Measurements from ENCODE around the gene TMEM271.

The TMEM271 gene, protein sequence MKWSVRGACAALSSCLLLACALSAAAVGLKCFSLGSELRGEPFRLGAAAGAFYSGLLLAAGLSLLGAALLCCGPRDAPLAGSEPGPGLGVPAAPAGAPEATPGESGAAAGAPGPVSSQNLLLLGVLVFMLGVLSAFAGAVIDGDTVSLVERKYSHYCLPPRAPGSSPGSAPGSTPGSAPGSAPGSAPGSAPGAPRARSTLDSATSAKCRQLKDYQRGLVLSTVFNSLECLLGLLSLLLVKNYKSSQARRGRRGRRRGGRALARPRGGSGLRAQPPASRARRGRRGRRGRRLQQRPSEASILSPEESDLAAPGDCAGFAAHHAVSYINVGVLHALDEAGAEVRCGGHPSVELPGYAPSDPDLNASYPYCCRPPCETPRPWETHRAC

DNA sequence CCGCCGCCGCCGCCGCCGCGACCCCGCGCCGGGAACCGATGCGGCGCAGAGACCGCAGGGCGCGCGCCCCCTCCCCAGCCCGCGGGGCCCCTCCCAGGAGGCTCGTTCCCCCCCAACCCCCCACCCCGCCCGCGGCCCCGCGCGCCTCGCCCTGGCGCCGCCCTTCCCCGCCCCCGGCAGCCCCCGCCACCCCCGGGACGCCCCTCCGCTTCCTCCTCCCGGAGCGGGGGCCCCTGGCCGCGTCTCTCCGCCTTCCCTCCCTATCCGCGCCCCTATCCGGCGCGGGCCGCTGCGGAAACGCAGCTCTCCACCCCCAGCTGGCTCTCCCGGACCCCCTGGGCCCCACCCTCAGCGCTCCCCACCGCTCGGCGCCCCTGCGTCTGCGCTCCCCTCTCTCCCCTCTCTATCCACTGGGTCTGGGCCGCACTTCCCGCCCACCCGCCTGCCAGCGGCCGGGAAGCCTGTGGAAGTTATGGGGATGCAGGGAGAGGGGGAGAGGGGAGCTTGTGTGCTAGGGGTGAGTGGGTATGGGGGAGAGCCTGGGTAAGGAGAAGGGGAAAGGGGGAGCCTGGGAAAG, at the start of gene TMEM271:
Gene TMEM271, minus strand, starts transcription at position 51 of the 577 bp plus-strand sequence. CDS start 233 bp downstream, outside the sequence.
- DNase-seq: peak in 1 of 56 donors; percentile 47

DNA sequence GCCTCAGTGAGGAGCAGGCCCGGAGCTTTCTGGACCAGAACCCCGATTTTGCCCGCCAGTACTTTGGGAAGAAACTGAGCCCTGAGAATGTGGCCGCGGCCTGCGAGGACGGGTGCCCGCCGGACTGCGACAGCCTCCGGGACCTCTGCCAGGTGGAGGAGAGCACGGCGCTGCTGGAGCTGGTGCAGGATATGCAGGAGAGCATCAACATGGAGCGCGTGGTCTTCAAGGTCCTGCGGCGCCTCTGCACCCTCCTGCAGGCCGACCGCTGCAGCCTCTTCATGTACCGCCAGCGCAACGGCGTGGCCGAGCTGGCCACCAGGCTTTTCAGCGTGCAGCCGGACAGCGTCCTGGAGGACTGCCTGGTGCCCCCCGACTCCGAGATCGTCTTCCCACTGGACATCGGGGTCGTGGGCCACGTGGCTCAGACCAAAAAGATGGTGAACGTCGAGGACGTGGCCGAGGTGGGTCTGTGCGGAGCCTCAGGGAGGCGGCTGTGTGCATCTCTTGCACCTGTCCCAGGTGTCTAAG, 49.6 kb upstream of the TMEM271 start:
- DNase-seq: no peak

DNA sequence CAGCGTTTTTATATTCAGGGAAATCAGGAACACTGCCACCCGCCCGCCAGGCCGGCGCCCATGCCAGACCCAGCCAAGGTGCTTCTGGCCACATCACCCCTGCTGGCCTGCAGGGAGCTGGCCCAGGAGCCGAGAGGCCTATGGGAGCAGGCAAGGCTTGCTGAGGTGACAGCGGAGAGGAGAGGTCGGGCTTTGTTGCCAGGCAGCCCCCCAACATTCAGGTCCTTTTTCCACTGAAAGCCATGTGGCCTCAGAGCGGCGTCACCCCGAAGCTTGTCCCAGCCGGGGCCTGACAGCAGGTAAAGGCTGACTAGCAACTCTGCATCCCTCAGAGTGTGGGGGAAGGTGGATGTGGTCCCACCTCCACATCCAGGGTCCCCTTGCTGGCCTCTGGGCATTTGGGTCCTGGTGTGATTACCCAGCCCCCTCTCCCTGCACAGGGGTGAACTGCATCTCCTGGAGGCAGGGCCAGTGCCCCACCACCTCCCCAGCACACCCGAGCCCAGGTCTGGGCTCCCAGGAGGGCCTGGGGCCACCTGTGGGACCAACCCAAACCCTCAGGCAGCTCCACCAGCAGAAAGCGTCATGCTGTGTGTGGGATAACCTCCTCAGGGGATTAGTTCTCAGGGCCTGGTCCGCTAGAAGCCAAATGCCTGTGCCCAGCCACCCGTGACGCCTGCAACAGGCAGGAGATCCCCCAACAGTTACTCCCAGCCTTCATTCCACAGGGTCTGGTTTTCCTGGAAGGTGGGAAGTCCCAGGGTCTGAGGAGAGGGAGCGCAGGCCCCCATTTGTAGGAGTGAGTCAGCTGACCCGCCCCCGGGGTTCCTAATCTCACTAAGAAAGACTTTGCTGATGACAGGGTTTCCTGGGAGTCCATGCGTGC, 48.9 kb upstream of the TMEM271 start, which contains the start of gene PDE6B:
Gene PDE6B, plus strand, starts transcription at position 869 of the 886 bp plus-strand sequence. CDS start 54 bp downstream, outside the sequence.
- no peak for DNase-seq

DNA sequence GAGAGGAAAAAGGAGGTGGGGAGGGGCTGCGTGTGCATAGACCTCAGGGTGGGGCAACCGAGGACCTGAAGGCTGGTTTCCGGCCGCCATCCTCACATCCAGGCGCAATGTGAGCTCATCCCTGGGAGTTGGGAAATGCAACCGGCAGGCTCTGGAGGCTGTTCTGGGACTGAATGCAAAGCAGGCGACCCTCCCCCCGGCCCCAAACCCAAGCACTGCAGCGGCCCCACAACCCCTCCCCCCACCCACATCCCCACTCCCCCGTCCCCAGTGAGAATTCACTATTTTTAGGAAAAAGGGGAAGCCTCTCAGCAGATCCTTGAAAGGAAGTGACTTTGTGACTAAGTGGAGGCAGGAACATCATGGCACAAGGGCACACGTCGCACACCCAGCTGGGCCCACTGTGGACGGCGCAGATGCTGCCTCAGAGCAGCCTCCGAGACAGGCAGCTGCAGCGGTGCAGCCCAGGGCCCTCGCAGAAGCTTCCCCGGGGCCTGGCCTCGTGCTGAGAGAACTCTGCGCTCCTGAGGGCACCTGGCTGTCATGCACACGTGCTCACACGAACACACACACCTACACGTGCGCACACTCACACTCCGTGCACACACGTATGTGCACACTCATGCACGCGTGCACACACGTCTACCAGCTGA, 47.9 kb upstream of the TMEM271 start:
- DNase-seq: peak in 1 of 56 donors; percentile 33

DNA sequence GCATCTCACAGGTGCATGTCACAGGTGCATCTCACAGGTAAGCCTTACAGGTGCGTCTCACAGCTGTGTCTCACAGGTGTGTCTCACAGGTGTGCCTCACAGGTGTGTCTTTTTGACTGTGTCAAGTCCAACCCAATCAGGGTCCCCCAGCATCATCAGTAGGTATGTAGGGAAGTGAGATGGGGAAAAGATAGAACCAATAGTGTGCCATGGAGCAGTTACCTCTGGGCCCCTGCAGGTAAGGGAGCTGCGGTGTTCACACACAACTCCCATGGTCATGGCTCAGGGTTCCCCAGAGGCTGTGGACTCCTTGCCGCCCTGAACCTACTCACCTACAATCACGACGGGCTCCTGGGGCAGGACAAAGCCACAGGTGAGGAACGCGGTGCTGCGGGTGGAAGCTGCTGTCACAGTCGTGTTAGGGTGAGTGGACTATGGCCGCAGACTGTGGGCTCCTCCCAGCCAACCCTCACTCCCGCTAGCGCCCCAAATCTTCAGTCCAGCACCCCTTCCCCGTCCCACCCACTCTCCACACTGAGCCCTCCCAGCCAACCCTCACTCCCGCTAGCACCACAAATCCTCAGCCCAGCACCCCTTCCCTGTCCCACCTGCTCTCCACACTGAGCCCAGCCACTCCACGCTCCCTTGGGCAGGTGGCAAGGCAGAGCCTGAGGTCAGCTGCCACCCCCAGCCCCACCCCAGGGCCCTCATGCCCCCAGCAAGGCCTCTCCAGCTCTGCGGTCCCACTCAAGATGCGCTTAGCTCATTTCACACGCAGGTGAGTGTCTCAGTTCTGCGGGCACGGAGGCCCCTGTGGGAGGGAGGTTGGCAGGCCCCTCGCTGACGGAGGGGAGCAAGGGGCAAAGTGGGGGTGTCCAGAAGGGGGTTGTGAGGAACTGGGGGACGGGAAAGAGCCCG, 47.2 kb upstream of the TMEM271 start:
- DNase-seq: no peak

DNA sequence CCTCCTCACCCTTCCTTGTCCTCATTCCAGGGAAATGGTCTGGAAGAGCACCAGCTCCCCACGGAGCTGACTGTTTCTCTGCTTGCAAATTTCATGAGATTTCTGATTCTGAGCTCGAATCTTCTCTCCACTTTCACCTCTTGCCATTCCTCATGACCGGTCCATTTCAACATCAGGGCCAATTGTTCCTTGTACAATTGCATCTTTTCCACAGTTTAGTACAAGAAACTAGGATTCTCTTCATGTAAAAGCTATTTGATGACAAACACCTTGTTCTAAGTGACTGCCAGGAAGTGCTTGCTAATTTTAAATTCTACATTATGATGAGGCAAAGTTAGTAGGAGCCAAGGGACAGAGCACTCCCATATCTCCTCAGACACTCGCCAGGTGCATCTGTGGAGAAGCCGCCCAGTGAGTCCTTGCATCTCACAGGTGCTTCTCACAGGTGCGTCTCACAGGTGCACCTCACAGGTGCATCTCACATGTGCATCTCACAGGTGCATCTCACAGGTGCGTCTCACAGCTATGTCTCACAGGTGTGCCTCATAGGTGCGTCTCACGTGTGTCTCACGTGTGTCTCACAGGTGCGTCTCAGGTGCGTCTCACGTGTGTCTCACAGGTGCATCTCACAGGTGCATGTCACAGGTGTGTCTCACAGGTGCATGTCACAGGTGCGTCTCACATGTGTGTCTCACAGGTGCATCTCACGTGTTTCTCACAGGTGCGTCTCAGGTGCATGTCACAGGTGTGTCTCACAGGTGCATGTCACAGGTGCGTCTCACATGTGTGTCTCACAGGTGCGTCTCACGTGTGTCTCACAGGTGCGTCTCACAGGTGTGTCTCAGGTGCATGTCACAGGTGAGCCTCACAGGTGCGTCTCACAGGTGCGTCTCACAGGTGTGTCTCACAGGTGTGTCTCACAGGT, 46.2 kb upstream of the TMEM271 start:
- DNase-seq: no peak

DNA sequence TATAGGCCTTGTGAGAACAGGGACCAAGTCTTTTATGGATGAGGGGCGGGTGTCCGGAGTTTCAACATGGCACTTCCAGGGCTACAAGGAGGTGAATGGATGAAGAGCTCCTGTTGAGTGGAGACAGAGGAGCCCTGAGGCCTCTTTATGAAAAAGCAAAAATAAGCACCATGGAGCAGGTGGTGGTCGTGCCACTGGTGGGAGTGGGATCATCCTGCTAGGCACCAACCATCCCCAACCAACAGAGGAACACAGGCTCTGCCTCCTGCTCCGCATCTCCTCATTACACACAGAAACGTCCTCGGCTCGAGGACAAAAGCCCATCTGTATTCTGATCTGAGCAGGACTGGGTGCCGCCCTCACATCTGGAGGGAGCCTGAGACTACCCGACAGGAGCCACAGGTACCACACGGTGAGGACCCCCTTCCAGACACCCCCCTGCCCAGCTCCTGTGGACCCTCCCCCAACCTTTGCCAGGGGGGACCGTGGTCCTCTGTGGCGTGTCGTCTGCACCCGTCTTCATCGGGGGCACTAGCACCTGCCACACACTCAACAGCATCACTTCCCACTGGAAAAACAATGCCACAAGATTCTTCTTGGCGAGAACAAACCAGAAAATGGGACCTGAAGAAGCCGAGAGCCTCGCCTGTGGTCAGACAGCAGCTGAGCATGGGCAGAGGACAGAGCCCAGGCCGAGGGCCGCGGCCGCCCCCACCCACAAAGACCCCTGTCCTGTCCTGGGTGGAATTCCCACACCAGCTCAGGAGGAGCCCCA, 45.4 kb upstream of the TMEM271 start:
- no peak for DNase-seq

DNA sequence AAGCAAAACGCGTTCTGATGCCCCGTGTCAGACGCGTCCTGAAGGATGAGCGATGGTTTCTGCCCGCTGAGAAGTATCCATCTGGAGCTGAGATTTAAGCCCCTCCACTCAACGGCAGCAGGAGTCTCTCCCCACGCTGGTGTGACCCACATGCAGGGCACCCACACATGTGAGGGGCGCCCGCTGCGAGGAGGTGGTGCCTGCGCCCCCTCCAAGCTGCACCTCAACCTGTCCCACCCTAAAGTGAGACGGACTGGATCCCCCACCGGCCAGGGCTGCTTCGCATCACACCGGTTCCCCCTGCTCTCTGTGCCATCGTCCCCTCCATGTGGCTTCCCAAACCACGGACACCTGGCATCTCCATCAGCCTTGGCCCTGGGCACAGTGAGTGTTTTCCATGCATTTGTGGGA, 44.8 kb upstream of the TMEM271 start:
- DNase-seq: no peak

DNA sequence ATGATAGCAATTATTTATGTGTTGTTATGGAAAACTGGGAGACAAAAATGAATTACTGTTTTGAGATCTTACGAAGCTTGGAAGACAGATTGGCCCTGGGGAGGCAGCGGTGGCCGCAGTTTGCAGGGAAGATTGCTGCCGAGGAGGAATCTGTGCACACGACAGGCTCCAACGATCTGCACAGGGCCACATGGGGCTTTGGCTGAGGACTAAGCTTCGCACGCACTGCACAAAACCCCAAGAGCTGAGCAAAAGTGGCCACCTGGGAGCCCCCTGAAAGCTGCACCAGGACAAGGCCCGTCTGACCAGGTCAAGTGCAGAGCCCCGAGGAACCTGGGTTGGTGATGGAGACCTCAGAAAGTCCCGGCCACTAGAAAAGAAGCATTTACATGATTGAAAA, 44.1 kb upstream of the TMEM271 start:
- no peak for DNase-seq

DNA sequence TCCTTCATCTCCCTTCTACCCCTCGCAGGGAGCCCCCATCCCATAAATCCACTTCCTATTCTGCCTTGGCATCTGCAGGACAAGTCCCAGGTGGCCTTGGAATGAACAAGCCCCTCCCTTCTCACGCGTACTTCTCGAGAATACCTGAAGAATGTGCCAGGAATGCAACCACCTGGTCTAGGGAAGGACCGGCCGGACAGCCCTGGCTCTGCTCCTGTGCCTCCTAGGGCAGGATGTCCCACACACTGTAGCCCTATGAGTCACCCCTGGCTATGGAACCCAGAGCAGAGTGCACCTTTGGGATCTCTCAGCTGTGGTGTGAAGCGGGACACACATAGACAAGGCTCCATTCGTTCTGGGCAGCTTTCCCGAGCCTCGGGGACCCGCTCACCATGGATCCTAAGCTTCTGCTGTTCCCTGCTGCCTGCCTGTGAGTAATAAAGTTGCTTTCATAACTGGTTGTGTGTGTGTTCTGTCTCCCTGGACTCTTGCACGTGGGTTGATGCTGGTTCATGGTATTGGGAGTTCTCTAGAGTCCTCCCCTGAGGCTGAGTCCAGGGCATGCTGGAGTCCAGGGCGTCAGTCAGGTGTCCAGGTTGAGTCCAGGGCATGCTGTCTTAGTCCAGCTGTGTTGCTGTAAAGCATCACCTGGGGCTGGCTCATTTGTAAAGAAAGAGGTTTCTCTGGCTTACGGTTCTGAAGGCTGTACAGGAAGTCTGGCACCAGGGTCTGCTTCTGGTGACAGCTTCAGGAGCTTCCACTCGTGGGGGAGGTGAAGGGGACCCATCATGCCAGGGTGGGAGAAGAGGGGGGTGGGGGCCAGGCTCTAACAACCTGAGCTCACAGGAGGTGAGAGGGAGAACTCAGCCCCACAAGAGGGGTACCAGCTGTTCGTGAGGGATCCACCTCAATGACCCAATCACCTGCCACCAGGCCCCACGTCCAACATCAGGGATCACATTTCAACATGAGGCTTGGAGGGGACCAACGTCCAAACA, 41.8 kb upstream of the TMEM271 start:
- DNase-seq: no peak

DNA sequence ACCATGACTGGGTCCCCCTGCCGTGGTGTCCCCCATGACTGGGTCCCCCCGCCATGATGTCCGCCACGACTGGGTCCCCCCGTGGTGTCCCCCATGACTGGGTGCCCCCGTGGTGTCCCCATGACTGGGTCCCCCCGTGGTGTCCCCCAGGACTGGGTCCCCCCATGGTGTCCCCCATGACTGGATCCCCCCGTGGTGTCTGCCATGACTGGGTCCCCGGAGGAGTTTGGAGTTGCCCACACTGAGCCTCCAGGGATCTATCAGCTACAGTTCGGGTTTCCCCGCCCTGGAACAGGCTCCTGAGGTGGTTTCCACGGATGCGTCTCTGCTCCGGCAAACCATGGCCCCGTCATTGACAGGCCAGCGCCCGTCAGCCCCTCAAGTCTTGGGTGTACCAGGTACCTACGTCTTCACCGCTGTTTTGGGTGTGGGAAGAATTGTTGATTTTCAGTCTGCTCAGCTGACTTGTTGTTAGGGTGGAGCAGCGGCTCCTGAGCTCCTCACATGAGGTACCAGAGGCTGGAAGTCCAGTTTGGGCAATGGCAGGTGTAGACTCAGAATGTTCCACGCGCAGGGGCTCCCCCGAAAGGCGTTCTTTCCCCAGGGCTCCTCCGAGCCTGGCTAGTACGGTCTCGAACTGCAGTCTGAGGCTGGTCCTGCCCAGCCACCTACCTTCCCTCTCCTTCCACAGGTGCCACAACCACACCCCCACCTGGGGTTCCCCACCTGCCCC, 41.0 kb upstream of the TMEM271 start:
- DNase-seq: no peak

DNA sequence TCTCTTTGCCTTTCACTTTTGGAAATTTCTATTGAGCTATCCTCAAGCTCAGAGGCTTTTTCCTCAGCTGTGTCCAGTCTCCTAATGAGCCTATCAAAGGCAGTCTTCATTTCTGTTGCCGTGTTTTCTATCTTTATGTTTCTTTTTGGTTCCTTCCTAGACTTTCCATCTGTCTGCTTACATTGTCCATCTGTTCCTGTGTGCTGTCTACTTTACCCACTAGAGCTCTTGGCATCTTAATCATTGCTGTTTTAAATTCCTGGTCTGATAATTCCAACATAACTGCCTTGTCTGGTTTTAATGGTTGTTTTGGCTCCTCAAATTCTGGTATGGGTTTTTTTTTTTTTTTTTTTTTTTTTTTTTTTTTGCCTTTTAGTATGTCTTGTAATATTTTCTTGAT, 40.0 kb upstream of the TMEM271 start:
- no peak for DNase-seq

DNA sequence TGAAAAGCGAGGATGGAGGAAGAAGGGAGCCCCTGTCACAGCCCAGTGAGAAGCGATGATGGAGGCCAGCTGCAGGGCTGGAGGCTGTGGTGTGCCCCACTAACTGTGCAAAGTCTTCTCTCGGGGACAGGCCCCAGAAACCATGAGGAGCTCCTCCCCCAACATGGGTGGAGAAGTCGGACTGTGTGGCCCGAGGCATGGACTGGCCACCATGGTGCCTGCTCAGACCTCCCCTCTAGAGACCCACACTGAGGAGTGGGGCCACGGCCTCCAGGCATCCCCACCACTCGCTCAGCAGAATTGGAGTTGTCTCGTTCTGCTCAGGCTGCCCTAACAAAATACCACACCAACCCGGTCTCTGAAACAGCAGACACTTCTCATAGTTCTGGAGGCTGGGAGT, 37.0 kb upstream of the TMEM271 start:
- no peak for DNase-seq

DNA sequence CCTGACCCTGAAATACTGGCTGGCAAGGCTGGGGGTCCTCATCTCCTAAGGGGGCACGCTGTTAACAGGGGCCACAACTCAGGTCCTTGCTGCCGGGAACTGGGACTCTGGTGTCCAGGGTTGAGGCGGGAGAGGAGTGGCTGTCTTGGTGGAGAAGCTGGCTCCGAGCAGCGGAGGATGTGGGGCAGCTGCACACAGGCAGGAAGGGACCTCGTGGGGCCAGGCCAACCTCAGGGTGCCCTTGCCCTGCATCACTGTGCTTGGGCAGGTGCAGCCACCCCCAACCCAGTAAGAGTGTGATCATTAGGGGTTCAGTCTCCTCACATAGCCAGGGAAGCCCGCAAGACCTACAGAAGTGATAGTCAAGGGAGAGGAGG, 36.6 kb upstream of the TMEM271 start:
- DNase-seq: no peak

DNA sequence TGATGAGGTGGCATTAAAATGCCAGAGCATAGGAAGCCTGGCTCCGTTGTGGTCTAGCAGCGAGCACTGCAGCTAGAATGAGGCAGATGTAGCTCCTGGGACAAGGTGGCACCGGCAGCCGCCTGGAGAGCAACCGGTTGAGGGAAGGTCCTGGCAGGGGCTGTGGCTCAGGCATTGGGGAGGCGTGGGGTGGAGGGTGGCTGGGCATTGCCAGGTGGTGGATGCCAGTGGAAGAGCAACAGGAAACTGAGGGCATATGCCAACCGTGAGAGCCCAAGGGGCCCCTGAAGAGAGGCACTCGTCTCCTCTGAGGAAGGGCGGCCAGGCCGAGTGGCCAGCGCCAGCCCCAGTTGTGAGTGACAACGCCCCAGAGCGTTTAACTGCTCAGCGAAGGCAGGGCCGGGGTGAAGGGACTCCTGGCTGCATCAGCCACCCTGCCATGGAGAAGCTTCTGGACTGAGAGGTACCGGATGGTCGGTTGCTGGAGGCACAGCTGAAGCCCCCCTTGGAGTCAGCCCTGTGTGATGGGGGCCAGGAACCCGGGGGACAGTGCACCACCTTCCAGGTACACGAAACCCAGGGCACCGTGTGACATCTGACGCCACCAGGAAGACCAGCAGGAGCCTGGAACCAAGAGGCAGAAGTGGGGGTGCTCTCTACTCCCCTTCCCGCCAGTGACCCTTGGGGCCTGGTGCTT, 36.1 kb upstream of the TMEM271 start:
- DNase-seq: no peak
